Measurements from ENCODE around the gene GRAMD2A. TPM values are rescaled to one million over a fixed set of nuclear protein-coding genes. Genes with fewer than 3 reads are reported as not detected.

The GRAMD2A gene
- total and polyA plus RNA-seq, 2 donors (not counting 3 experiments of a cell fraction or from before 2014, with no cell fraction given) = 0.08 to 0.29 TPM

DNA sequence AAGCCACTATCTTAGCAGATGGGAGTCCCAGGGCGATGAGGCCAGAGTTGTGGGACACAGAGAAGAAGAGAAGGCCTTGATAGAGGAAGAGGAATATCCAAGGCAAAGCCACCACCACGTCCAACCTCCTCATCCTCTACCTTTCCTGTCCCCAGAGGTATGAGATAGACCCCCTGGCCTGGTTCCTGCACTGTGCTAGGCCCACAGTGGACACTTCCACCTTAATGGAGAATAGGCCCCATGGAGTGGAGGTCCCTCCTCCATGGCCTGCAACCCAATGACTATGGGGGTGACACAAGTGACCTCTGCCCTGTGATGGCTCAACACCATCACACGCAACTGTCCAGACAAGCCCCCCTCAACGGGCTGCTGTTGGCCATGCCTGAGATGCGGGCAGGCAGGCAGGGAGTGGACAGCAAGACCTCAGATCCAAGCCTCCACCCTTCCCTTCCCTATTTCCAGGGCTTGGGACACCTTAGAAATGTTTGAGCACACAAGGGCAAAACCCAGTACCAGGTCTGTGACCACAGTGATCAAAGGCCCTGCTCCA is 36.8 kb downstream of the GRAMD2A start:
- intact Hi-C loops (cut with micrococcal nuclease) = no loop called here
- dilution Hi-C loops (cut with MboI; ENCODE audit: extremely low pct_ligation_motif_present, low sequenced_read_pairs) = no loop called here
- POLR2A ChIA-PET = no interaction called here
- no peak overlapping the region for H2AFZ ChIP-seq (ENCODE audit: low read depth, low read length)
- H3K4me1 ChIP-seq (ENCODE audit: control insufficient read depth, extremely low read depth, insufficient read depth, low read length) = peaks cover 2% of the 10 kb centered on the region
- no peak overlapping the region for H3K27ac ChIP-seq (ENCODE audit: insufficient read depth, low read depth, low read length)
- no peaks in the 10 kb centered on the region for H3K9me3 ChIP-seq (replicated peaks; ENCODE audit: control insufficient read depth, insufficient read depth, low read length)
- no peaks in the 10 kb centered on the region for H3K36me3 ChIP-seq (ENCODE audit: control insufficient read depth in 2 of 2, extremely low read depth in 1 of 2, insufficient read depth in 2 of 2, low read length in 2 of 2)
- H3K9me1 ChIP-seq (replicated peaks; ENCODE audit: control insufficient read depth, extremely low read depth, insufficient read depth, low read length) = no peaks in the 10 kb centered on the region
- no peak overlapping the region for H3K4me3 ChIP-seq (replicated peaks in 1 of 3; ENCODE audit: insufficient read depth in 1 of 3, low read depth in 1 of 3, low read length in 3 of 3)
- H3K9ac ChIP-seq (replicated peaks; ENCODE audit: extremely low read depth, insufficient read depth, low read length) = no peak overlapping the region
- H3K4me2 ChIP-seq (ENCODE audit: insufficient read depth, low read length) = no peak overlapping the region
- no peak for TF ChIP-seq GATA2 (IDR thresholded peaks at IDR 0.05; ENCODE audit: insufficient read depth, insufficient read length, low read depth, low read length)
- no peak for TF ChIP-seq POLR2A (IDR thresholded peaks at IDR 0.05; ENCODE audit: low read depth, low read length)
- no peak for TF ChIP-seq EZH2 (IDR thresholded peaks at IDR 0.05; ENCODE audit: borderline replicate concordance, low read depth, low read length, severe bottlenecking)
- H4K20me1 ChIP-seq (replicated peaks; ENCODE audit: control insufficient read depth, extremely low read depth, insufficient read depth, low read length) = no peaks in the 10 kb centered on the region
- no peaks in the 10 kb centered on the region for H3K79me2 ChIP-seq (ENCODE audit: control insufficient read depth, insufficient read depth, low read length)
- H3K27me3 ChIP-seq (ENCODE audit: control insufficient read depth in 2 of 2, insufficient read depth in 2 of 2, low read length in 2 of 2) = peaks cover 0 to 3% of the 10 kb centered on the region in 2 experiments
- DNase-seq (ENCODE audit: low read depth, low spot score) (no peak), FAIRE-seq (no peak)
- CTCF ChIA-PET = no interaction called here
- BruUV-seq (replicated peaks) = no TSS peak

- Histone ChIP-seq H3K36me3 (ENCODE audit: control insufficient read depth in 2 of 2, extremely low read depth in 1 of 2, insufficient read depth in 2 of 2, low read length in 2 of 2) (no peaks in the 10 kb centered on the region), H3K9me3 (replicated peaks; ENCODE audit: control insufficient read depth, insufficient read depth, low read length) (no peaks in the 10 kb centered on the region), H3K27ac (ENCODE audit: insufficient read depth, low read depth, low read length) (no peak overlapping the region), H3K9me1 (replicated peaks; ENCODE audit: control insufficient read depth, extremely low read depth, insufficient read depth, low read length) (no peaks in the 10 kb centered on the region), H3K4me3 (replicated peaks in 1 of 3; ENCODE audit: insufficient read depth in 1 of 3, low read depth in 1 of 3, low read length in 3 of 3) (no peak overlapping the region), H3K4me1 (ENCODE audit: control insufficient read depth, extremely low read depth, insufficient read depth, low read length) (peaks cover 20% of the 10 kb centered on the region), H2AFZ (ENCODE audit: low read depth, low read length) (no peak overlapping the region), H3K27me3 (ENCODE audit: control insufficient read depth in 2 of 2, insufficient read depth in 2 of 2, low read length in 2 of 2) (no peaks in the 10 kb centered on the region), H3K4me2 (ENCODE audit: insufficient read depth, low read length) (no peak overlapping the region), H3K9ac (replicated peaks; ENCODE audit: extremely low read depth, insufficient read depth, low read length) (no peak overlapping the region), H4K20me1 (replicated peaks; ENCODE audit: control insufficient read depth, extremely low read depth, insufficient read depth, low read length) (no peaks in the 10 kb centered on the region), H3K79me2 (ENCODE audit: control insufficient read depth, insufficient read depth, low read length) (no peaks in the 10 kb centered on the region)
- DNase-seq (ENCODE audit: low read depth, low spot score) (no peak), FAIRE-seq (no peak)
- intact Hi-C loops (cut with micrococcal nuclease) (loop anchor here (1.0 to 5.0 kb wide), 5 partner anchors 355 to 770 kb away; no protein-coding TSS in a partner anchor), dilution Hi-C loops (cut with MboI; ENCODE audit: extremely low pct_ligation_motif_present, low sequenced_read_pairs) (no loop called here)
- ChIA-PET POLR2A (no interaction called here), CTCF (interaction anchor here (0.7 to 4.2 kb wide), 16 partner anchors 8 to 710 kb away, joined by 3 to 131 read pairs (median 8); partner anchors contain the start of gene GRAMD2A)
- no TSS peak for BruUV-seq (replicated peaks)
- no peak for TF ChIP-seq EZH2 (IDR thresholded peaks at IDR 0.05; ENCODE audit: borderline replicate concordance, low read depth, low read length, severe bottlenecking)
- no peak for TF ChIP-seq POLR2AphosphoS5 (IDR thresholded peaks at IDR 0.05; ENCODE audit: insufficient read depth, low read depth, low read length)
- TF ChIP-seq, protein P1, sequence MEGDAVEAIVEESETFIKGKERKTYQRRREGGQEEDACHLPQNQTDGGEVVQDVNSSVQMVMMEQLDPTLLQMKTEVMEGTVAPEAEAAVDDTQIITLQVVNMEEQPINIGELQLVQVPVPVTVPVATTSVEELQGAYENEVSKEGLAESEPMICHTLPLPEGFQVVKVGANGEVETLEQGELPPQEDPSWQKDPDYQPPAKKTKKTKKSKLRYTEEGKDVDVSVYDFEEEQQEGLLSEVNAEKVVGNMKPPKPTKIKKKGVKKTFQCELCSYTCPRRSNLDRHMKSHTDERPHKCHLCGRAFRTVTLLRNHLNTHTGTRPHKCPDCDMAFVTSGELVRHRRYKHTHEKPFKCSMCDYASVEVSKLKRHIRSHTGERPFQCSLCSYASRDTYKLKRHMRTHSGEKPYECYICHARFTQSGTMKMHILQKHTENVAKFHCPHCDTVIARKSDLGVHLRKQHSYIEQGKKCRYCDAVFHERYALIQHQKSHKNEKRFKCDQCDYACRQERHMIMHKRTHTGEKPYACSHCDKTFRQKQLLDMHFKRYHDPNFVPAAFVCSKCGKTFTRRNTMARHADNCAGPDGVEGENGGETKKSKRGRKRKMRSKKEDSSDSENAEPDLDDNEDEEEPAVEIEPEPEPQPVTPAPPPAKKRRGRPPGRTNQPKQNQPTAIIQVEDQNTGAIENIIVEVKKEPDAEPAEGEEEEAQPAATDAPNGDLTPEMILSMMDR (IDR thresholded peaks at IDR 0.05; ENCODE audit: extremely low read depth in 1 of 2, insufficient read depth in 1 of 2, low read depth in 1 of 2, low read length in 2 of 2) = no peak
- TF ChIP-seq JUN (IDR thresholded peaks at IDR 0.05; ENCODE audit: borderline replicate concordance, insufficient read depth, insufficient read length, low read depth) = no peak
- TF ChIP-seq POLR2A (IDR thresholded peaks at IDR 0.05; ENCODE audit: low read depth, low read length) = no peak
Measured at GRCh38 chr15:72156928-72157327, 40.7 kb downstream of the GRAMD2A start.

Measured in endothelial cell of umbilical vein (primary cell).